ENCODE measurements around the gene PITPNC1. TPM values are rescaled to one million over a fixed set of nuclear protein-coding genes. Genes with fewer than 3 reads are reported as not detected.
"Not testable (repeated sequence)": the region's sequence is repeated elsewhere in the genome, so short reads cannot be mapped to it uniquely, and the experiment has no call there.

PITPNC1 gene
- total RNA-seq, 1 experiment from 2014 or later = 35.5 TPM

DNA sequence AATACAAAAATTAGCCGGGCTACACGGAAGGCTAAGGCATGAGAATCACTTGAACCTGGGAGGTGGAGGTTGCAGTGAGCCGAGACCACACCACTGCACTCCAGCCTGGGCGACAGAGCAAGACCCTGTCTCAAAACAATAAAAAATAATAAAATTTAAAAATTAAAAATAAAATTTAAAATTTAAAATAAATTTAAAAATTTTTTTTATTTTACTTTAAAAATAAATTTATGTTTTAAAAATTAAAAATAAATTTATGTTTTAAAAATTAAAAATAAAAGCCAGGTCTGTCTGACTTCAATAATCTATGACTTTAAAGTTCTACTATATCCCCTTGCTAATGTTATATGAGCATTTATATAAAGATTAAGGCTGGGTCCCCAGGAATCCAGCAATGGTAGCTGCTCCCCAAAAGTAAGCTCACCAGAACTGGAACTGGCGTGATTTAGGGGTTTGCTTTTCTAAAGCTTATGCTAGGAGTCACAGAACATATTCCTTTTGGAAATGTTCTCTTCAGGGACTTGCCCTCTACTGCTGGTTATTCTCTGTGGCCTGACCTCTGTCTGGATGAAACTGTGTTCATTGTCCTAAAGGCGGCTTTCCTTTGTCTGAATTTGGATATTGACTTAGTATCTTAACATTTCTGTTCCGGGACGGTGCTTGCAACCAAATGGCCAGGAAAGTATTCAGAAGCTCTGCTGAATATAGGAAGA, 200.5 kb downstream of the PITPNC1 start:
- Histone ChIP-seq H3K4me1 (ENCODE audit: insufficient read depth, low read length, poor library complexity, severe bottlenecking) (no peaks in the 10 kb centered on the region), H3K4me3 (ENCODE audit: low read depth, low read length, poor library complexity, severe bottlenecking) (no peak overlapping the region), H3K9me3 (ENCODE audit: low read depth, low read length, poor library complexity, severe bottlenecking) (no peaks in the 10 kb centered on the region), H3K27ac (ENCODE audit: low read depth, low read length, poor library complexity, severe bottlenecking) (no peak overlapping the region), H3K27me3 (replicated peaks; ENCODE audit: insufficient read depth, low read depth, low read length, poor library complexity) (no peaks in the 10 kb centered on the region), H3K36me3 (ENCODE audit: insufficient read depth, low read length, poor library complexity, severe bottlenecking) (no peaks in the 10 kb centered on the region)
- CTCF ChIA-PET = no interaction called here
- no TSS peak for BruUV-seq (replicated peaks)
- TF ChIP-seq, protein P1, sequence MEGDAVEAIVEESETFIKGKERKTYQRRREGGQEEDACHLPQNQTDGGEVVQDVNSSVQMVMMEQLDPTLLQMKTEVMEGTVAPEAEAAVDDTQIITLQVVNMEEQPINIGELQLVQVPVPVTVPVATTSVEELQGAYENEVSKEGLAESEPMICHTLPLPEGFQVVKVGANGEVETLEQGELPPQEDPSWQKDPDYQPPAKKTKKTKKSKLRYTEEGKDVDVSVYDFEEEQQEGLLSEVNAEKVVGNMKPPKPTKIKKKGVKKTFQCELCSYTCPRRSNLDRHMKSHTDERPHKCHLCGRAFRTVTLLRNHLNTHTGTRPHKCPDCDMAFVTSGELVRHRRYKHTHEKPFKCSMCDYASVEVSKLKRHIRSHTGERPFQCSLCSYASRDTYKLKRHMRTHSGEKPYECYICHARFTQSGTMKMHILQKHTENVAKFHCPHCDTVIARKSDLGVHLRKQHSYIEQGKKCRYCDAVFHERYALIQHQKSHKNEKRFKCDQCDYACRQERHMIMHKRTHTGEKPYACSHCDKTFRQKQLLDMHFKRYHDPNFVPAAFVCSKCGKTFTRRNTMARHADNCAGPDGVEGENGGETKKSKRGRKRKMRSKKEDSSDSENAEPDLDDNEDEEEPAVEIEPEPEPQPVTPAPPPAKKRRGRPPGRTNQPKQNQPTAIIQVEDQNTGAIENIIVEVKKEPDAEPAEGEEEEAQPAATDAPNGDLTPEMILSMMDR (conservative IDR thresholded peaks at IDR 0.05; ENCODE audit: low read depth, low read length) = no peak
- TF ChIP-seq EZH2 (IDR thresholded peaks at IDR 0.05; ENCODE audit: borderline replicate concordance, low read depth, low read length, poor library complexity, severe bottlenecking) = no peak
- intact Hi-C loops (cut with micrococcal nuclease; ENCODE audit: unreplicated experiment) = no loop called here
- DNase-seq (ENCODE audit: low spot score) = no peak
- POLR2A ChIA-PET (ENCODE audit: low non-redundant PET) = no interaction called here

DNA sequence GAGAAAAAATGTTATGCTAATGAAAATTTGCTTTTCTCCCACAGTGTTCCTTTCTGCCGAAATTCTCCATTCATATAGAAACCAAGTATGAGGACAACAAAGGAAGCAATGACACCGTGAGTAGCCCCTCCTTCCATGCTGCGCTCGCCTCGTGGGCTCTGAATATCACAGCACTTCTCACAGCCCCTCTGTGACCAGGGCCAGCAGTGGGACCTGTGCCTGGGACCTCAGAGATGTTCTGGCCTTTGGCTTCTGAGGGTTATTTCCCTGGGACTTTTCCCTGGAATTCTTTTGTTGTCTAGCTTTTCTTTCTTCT, 201.0 kb downstream of the PITPNC1 start:
- CTCF ChIA-PET = no interaction called here
- no peak overlapping the region for H3K4me3 ChIP-seq (ENCODE audit: low read depth, low read length, poor library complexity, severe bottlenecking)
- H3K27me3 ChIP-seq (replicated peaks; ENCODE audit: insufficient read depth, low read depth, low read length, poor library complexity) = no peaks in the 10 kb centered on the region
- POLR2A ChIA-PET (ENCODE audit: low non-redundant PET) = no interaction called here
- H3K4me1 ChIP-seq (ENCODE audit: insufficient read depth, low read length, poor library complexity, severe bottlenecking) = no peaks in the 10 kb centered on the region
- intact Hi-C loops (cut with micrococcal nuclease; ENCODE audit: unreplicated experiment) = no loop called here
- BruUV-seq (replicated peaks) = no TSS peak
- H3K36me3 ChIP-seq (ENCODE audit: insufficient read depth, low read length, poor library complexity, severe bottlenecking) = no peaks in the 10 kb centered on the region
- H3K27ac ChIP-seq (ENCODE audit: low read depth, low read length, poor library complexity, severe bottlenecking) = no peak overlapping the region
- no peaks in the 10 kb centered on the region for H3K9me3 ChIP-seq (ENCODE audit: low read depth, low read length, poor library complexity, severe bottlenecking)
- TF ChIP-seq EZH2 (IDR thresholded peaks at IDR 0.05; ENCODE audit: borderline replicate concordance, low read depth, low read length, poor library complexity, severe bottlenecking) = no peak
- TF ChIP-seq, protein P1 (conservative IDR thresholded peaks at IDR 0.05; ENCODE audit: low read depth, low read length) = no peak
- DNase-seq (ENCODE audit: low spot score) = no peak

DNA sequence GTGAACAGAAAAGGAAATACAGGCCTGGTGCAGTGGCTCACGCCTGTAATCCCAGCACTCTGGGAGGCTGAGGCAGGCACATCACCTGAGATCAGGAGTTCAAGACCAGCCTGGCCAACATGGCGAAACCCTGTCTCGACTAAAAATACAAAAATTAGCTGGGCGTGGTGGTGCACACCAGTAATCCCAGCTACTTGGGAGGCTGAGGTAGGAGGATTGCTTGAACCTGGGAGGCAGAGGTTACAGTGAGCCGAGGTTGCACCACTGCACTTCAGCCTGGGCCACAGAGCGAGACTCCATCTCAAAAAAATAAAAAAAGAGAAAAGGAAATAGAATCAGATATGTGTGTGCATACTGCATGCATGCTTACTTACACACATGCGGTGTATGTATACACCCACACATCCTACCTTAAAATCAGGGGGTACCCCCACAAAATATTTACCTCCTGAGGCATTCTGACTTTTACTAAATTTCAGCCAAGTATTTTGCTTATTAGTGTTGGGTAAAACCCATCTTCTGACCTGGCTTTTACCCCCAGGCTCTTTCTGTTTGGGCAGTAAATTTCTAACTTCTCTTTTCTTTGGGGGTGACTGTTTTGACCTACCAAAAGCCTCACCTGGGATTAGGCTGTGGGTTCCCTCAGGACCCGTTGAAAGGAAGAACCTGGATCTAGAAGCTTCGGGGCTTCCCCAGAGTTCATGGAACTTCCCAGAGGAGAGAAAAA, 201.8 kb downstream of the PITPNC1 start:
- H3K27ac ChIP-seq (ENCODE audit: low read depth, low read length, poor library complexity, severe bottlenecking); POLR2A ChIA-PET (ENCODE audit: low non-redundant PET); H3K4me1 ChIP-seq (ENCODE audit: insufficient read depth, low read length, poor library complexity, severe bottlenecking); H3K4me3 ChIP-seq (ENCODE audit: low read depth, low read length, poor library complexity, severe bottlenecking); H3K36me3 ChIP-seq (ENCODE audit: insufficient read depth, low read length, poor library complexity, severe bottlenecking); BruUV-seq (replicated peaks); CTCF ChIA-PET; DNase-seq (ENCODE audit: low spot score); H3K9me3 ChIP-seq (ENCODE audit: low read depth, low read length, poor library complexity, severe bottlenecking); intact Hi-C loops (cut with micrococcal nuclease; ENCODE audit: unreplicated experiment); H3K27me3 ChIP-seq (replicated peaks; ENCODE audit: insufficient read depth, low read depth, low read length, poor library complexity): not testable (repeated sequence)

Data from A673 (cell line).